ENCODE measurements around the gene CFAP157. TPM values are rescaled to one million over a fixed set of nuclear protein-coding genes. Genes with fewer than 3 reads are reported as not detected.

CFAP157 gene
- total RNA-seq, 1 experiment from 2014 or later = not detected

- H3K36me3 Mint-ChIP-seq (ENCODE audit: insufficient read depth, unreplicated experiment) = peaks cover 6% of the 10 kb centered on the region
- no peak for TF ChIP-seq CTCF (IDR thresholded peaks at IDR 0.05; ENCODE audit: unreplicated experiment)
- no peaks in the 10 kb centered on the region for H3K4me1 Mint-ChIP-seq (ENCODE audit: insufficient read depth, unreplicated experiment)
- peaks cover 23% of the 10 kb centered on the region for H3K27me3 Mint-ChIP-seq (ENCODE audit: insufficient read depth, unreplicated experiment)
- no TSS peak for BruUV-seq (replicated peaks)
- POLR2A ChIA-PET = interaction anchor here (0.7 kb wide), 1 partner anchor 211 kb away, joined by 3 read pairs; no protein-coding TSS in a partner anchor
- intact Hi-C loops (cut with micrococcal nuclease) = no loop called here
- CTCF ChIA-PET = interaction anchor here (0.5 to 0.6 kb wide), 2 partner anchors 11 to 128 kb away, joined by 4 read pairs; no protein-coding TSS in a partner anchor
- no peak for DNase-seq (ENCODE audit: unreplicated experiment)
- H3K27ac Mint-ChIP-seq (ENCODE audit: low read depth, unreplicated experiment) = no peak overlapping the region
- no peaks in the 10 kb centered on the region for H3K9me3 Mint-ChIP-seq (ENCODE audit: unreplicated experiment)
- no peak overlapping the region for H3K4me3 Mint-ChIP-seq (ENCODE audit: unreplicated experiment)
These were observed 52.1 kb downstream of the CFAP157 start for GRCh38 chr9:127758843-127759242.

- TF ChIP-seq CTCF (IDR thresholded peaks at IDR 0.05; ENCODE audit: unreplicated experiment) = no peak
- Mint-ChIP-seq H3K4me3 (ENCODE audit: unreplicated experiment) (no peak overlapping the region), H3K27ac (ENCODE audit: low read depth, unreplicated experiment) (no peak overlapping the region), H3K4me1 (ENCODE audit: insufficient read depth, unreplicated experiment) (no peaks in the 10 kb centered on the region), H3K27me3 (ENCODE audit: insufficient read depth, unreplicated experiment) (peaks cover 15% of the 10 kb centered on the region), H3K9me3 (ENCODE audit: unreplicated experiment) (peaks cover 7% of the 10 kb centered on the region), H3K36me3 (ENCODE audit: insufficient read depth, unreplicated experiment) (peaks cover 6% of the 10 kb centered on the region)
- intact Hi-C loops (cut with micrococcal nuclease) = no loop called here
- BruUV-seq (replicated peaks) = no TSS peak
- CTCF ChIA-PET = no interaction called here
- no peak for DNase-seq (ENCODE audit: unreplicated experiment)
- POLR2A ChIA-PET = interaction anchor here (0.7 to 0.9 kb wide), 2 partner anchors 10 to 12 kb away, joined by 3 read pairs; no protein-coding TSS in a partner anchor
These were observed 54.3 kb downstream of the CFAP157 start for GRCh38 chr9:127761061-127761460.

- Mint-ChIP-seq H3K36me3 (ENCODE audit: insufficient read depth, unreplicated experiment) (peaks cover 6% of the 10 kb centered on the region), H3K27me3 (ENCODE audit: insufficient read depth, unreplicated experiment) (peaks cover 15% of the 10 kb centered on the region), H3K4me1 (ENCODE audit: insufficient read depth, unreplicated experiment) (no peaks in the 10 kb centered on the region), H3K4me3 (ENCODE audit: unreplicated experiment) (no peak overlapping the region), H3K9me3 (ENCODE audit: unreplicated experiment) (peaks cover 7% of the 10 kb centered on the region), H3K27ac (ENCODE audit: low read depth, unreplicated experiment) (no peak overlapping the region)
- ChIA-PET CTCF (no interaction called here), POLR2A (interaction anchor here (0.7 to 0.9 kb wide), 2 partner anchors 9 to 12 kb away, joined by 3 read pairs; no protein-coding TSS in a partner anchor)
- no peak for TF ChIP-seq CTCF (IDR thresholded peaks at IDR 0.05; ENCODE audit: unreplicated experiment)
- no TSS peak for BruUV-seq (replicated peaks)
- no peak for DNase-seq (ENCODE audit: unreplicated experiment)
- intact Hi-C loops (cut with micrococcal nuclease) = no loop called here
These were observed 54.7 kb downstream of the CFAP157 start for GRCh38 chr9:127761491-127761956.

- H3K4me3 Mint-ChIP-seq (ENCODE audit: unreplicated experiment) = no peak overlapping the region
- no peak for DNase-seq (ENCODE audit: unreplicated experiment)
- peaks cover 6% of the 10 kb centered on the region for H3K36me3 Mint-ChIP-seq (ENCODE audit: insufficient read depth, unreplicated experiment)
- peaks cover 15% of the 10 kb centered on the region for H3K27me3 Mint-ChIP-seq (ENCODE audit: insufficient read depth, unreplicated experiment)
- BruUV-seq (replicated peaks) = no TSS peak
- intact Hi-C loops (cut with micrococcal nuclease) = no loop called here
- CTCF ChIA-PET = no interaction called here
- POLR2A ChIA-PET = interaction anchor here (0.6 kb wide), 1 partner anchor 37 kb away, joined by 3 read pairs; no protein-coding TSS in a partner anchor
- H3K4me1 Mint-ChIP-seq (ENCODE audit: insufficient read depth, unreplicated experiment) = no peaks in the 10 kb centered on the region
- TF ChIP-seq CTCF (IDR thresholded peaks at IDR 0.05; ENCODE audit: unreplicated experiment) = no peak
- no peak overlapping the region for H3K27ac Mint-ChIP-seq (ENCODE audit: low read depth, unreplicated experiment)
- peaks cover 7% of the 10 kb centered on the region for H3K9me3 Mint-ChIP-seq (ENCODE audit: unreplicated experiment)
These were observed 55.4 kb downstream of the CFAP157 start for GRCh38 chr9:127762111-127762676.
